PFSK-1 (cell line): Measurements from ENCODE around the gene NEMP2.

Experiments used
- FOXP2 ChIP-seq: optimal IDR thresholded peaks from 2 replicates; pipeline ENCODE3; 2011; ENCODE audit warnings: borderline replicate concordance, control low read depth, inconsistent platforms; ENCODE audit not compliant: insufficient read depth; ENCODE audit errors: extremely low read length, extremely low read depth
- POLR2AphosphoS5 ChIP-seq: IDR thresholded peaks from 2 replicates; pipeline ENCODE4 v1.6.1; 2012; ENCODE audit warnings: low read depth, mild to moderate bottlenecking, control low read depth, low read length, moderate library complexity
- SIN3A ChIP-seq: IDR thresholded peaks from 2 replicates; pipeline ENCODE4 v1.6.1; 2012; ENCODE audit warnings: mild to moderate bottlenecking, low read length, moderate library complexity, borderline replicate concordance; ENCODE audit not compliant: insufficient read depth
- TAF1 ChIP-seq: IDR thresholded peaks from 2 replicates; pipeline ENCODE4 v1.6.1; 2012; ENCODE audit warnings: low read length, control low read depth, borderline replicate concordance; ENCODE audit not compliant: insufficient read depth
- TF ChIP-seq, protein P1 (sequence below), 2 experiments: IDR thresholded peaks; 2 replicates each; pipeline versions ENCODE4 v1.6.1 to v1.8.0; 2011 to 2012; ENCODE audit warnings: low read depth in 2 of 2, low read length in 2 of 2, control low read depth in 1 of 2, inconsistent platforms in 1 of 2, mild to moderate bottlenecking in 1 of 2, moderate library complexity in 1 of 2; ENCODE audit not compliant: insufficient read depth in 1 of 2

Gene NEMP2

DNA sequence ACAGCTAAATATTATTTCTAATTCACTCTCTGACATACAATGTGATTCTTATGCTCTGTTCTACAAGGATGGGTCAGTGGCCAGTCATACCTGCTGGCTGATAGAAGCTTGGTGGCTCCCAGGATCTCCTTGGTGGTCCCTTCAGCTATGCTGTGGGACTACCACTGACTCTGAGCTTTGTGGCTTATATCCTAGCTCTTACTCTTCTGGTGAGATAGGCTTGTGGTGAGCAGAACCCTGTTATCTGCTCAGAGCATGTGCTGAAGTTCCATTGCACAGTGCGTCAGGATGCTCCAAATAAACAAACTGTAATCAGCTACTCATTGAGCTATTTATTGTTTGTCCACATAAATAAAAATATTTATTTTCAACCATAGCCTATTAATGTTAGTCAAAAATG, 74.6 kb downstream of the NEMP2 start:
- TF ChIP-seq SIN3A, result no peak
- no peak for TF ChIP-seq POLR2AphosphoS5
- TF ChIP-seq FOXP2, result no peak
- TF ChIP-seq TAF1, result no peak

DNA sequence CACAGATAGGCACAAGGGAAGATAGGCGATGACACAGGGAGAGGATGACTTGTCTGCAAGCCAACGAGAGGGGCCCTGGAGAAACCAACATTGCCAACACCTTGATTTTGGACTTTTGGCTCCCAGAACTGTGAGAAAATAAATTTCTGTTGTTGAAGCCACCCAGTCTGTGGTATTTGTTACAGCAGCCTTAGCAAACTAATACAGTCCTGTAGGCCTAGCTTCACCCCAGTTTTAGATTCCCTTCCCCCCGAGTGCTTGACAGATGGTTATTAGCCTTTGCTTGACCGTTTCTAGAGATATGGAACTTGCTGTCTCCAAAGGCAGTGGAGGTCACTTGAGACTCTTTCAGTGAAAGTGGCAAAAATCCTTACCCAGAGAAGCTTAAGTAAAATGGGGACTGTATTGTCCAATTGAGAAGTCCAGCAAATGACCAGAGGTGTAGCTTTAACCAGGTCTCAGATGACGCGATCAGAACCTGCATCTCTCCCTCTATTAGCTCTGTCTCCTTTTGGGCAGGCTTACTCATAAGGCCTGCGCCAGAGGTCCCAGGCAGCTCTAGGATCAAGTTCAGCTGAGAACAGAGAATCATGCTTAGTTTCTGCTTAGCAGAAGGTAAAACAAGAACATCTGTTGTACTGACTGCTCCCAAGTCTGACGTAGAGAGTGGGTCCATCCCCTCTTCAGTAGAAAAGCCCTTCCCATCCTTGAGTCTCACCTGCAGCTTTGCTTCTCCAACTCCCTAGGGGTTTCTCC, 76.0 kb downstream of the NEMP2 start:
- no peak for TF ChIP-seq POLR2AphosphoS5
- TF ChIP-seq, protein P1, sequence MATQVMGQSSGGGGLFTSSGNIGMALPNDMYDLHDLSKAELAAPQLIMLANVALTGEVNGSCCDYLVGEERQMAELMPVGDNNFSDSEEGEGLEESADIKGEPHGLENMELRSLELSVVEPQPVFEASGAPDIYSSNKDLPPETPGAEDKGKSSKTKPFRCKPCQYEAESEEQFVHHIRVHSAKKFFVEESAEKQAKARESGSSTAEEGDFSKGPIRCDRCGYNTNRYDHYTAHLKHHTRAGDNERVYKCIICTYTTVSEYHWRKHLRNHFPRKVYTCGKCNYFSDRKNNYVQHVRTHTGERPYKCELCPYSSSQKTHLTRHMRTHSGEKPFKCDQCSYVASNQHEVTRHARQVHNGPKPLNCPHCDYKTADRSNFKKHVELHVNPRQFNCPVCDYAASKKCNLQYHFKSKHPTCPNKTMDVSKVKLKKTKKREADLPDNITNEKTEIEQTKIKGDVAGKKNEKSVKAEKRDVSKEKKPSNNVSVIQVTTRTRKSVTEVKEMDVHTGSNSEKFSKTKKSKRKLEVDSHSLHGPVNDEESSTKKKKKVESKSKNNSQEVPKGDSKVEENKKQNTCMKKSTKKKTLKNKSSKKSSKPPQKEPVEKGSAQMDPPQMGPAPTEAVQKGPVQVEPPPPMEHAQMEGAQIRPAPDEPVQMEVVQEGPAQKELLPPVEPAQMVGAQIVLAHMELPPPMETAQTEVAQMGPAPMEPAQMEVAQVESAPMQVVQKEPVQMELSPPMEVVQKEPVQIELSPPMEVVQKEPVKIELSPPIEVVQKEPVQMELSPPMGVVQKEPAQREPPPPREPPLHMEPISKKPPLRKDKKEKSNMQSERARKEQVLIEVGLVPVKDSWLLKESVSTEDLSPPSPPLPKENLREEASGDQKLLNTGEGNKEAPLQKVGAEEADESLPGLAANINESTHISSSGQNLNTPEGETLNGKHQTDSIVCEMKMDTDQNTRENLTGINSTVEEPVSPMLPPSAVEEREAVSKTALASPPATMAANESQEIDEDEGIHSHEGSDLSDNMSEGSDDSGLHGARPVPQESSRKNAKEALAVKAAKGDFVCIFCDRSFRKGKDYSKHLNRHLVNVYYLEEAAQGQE (IDR thresholded peaks at IDR 0.05; ENCODE audit: insufficient read depth in 1 of 2, low read depth in 2 of 2, low read length in 2 of 2), result no peak
- no peak for TF ChIP-seq SIN3A

DNA sequence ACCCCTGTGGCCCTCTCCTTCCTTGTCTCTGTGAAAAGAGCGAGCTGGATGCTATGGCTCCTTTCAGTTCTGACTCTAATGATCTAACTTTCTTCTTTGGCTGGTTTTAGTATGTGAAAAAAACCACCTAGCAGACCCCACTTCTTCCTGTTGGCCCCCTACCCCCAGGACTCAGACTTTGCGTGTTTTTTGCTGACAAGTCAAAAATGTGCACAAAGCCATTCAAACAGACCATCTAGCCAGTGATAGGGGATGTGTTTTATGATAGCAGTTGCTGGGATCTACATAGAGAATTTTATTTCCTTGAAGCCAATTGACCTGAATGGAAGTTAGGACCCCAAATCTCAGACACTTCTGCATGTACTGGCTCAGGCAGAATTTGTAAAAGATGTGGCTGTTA, 77.3 kb downstream of the NEMP2 start:
- TF ChIP-seq, protein P1 (IDR thresholded peaks at IDR 0.05; ENCODE audit: insufficient read depth in 1 of 2, low read depth in 2 of 2, low read length in 2 of 2), result no peak
- TF ChIP-seq POLR2AphosphoS5 (no peak), SIN3A (no peak), FOXP2 (no peak), TAF1 (no peak)

DNA sequence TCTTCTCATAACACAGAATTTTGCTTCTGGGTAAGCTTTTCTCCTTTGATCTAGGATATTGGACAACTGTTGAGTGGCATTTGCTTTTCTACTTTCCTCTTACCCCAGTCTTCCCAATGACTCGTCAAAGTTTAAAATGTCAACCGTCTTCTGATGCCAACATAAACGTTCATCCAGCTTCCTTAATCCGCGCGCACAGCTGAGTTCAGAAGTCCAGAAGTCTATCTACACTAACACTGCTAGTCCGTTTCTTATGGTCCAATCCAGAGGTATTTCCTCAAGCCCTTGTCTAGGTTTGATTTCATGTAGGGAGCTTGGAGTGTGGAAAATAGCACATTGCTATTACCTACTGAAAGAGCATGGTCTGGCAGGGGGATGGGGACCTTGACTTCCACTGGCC, 77.7 kb downstream of the NEMP2 start:
- TF ChIP-seq, protein P1 (IDR thresholded peaks at IDR 0.05; ENCODE audit: insufficient read depth in 1 of 2, low read depth in 2 of 2, low read length in 2 of 2), result no peak

DNA sequence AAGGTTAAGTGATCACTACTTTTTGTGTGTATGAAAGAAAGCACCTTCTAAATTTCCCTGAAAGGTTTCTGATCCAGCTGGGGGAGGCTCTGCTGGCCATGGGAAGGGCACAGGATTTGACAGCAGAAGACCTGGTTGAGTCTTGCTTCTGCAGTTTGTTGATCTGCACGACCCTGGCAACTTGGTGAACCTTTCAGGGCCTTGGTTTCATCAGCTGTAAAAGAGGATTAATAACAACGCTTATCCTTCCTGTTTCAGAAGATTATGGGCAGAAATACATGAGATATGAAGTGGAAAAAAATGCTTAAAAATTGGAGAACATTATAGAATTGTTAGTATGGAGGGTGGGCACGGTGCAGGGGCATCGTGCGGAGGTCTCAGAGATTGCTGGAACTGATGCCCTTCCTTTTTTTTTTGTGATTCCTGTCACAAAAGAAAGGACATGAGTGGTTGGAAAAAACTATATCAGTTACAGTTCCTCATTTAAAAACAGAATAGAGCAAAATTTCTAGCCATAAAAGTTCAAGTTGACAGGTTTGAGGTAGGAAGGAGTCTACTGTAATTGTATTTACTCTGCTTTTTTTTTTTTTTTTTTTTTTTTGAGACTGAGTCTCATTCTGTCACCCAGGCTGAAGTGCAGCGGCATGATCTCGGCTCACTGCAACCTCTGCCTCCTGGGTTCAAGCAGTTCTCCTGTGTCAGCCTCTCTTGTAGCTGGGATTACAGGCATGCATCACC, 79.0 kb downstream of the NEMP2 start:
- TF ChIP-seq SIN3A, result no peak
- no peak for TF ChIP-seq POLR2AphosphoS5
- TF ChIP-seq TAF1, result no peak
- TF ChIP-seq, protein P1 (IDR thresholded peaks at IDR 0.05; ENCODE audit: insufficient read depth in 1 of 2, low read depth in 2 of 2, low read length in 2 of 2), result no peak
- TF ChIP-seq FOXP2, result no peak
